ENCODE data around the gene HIPK3.
"Not testable (repeated sequence)": the region's sequence is repeated elsewhere in the genome, so short reads cannot be mapped to it uniquely, and the experiment has no call there.

HIPK3 gene

DNA sequence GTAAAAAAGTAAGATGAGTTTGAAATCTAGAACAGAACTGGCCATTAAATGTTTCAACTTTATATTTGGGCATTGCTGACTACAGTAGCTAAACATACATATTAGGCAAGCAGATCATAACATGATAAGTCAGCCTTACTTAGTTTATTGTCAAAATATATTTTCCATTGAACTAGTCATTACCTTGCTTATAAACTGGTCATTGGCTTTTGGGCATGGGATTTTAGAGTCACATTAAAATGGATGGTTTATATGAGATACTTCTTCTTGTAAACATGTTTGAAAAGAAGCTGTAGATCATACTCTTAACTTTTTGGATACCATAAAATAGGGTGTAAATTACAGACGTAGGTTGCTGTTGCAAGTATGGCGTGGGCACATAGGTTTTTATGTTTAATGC is 2.7 kb downstream of the HIPK3 start:
- no peak for DNase-seq

DNA sequence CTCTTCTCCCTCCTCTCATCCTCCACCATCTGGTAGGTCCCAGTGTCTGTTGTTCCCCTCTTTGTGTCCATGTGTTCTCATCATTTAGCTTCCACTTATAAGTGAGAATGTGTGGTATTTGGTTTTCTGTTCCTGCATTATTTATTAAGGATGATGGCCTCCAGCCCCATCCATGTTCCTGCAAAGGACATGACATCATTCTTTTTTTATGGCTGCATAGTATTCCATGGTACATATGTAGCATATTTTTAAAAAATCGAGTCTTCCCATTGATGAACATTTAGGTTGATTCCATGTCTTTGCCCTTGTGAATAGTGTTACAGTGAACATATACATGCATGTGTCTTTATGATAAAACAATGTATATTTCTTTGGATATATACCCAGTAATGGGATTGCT is 4.2 kb downstream of the HIPK3 start:
- DNase-seq, result not testable (repeated sequence)

DNA sequence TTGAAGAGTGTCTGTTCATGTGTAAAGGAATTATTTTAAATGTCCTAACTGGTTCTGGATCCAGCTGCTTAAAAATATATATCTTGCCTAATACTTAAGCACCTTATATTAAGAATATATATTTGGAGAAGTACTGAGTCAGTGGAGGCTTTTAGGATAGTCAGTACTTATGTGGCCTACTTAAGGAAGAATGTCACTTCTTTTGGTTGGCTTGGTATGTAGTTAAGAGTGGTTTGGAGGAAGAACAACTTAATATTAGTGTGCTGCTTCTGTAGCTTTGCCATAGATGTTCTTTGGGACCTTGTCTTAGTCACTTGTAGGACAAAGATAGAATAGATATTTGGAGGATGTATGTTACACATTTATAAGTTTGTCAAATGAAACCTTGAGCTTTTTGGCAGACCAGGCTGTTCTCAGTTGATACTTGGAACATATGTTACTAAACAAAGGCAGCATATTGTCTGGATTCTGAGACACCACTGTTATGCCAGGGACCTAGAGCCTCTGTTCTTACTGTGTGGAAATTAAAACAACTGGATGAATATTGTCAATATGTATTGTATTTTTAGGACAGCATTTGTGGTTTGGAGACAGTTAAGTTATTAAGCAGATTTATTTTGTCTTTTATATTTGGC is 4.9 kb downstream of the HIPK3 start:
- no peak for DNase-seq

DNA sequence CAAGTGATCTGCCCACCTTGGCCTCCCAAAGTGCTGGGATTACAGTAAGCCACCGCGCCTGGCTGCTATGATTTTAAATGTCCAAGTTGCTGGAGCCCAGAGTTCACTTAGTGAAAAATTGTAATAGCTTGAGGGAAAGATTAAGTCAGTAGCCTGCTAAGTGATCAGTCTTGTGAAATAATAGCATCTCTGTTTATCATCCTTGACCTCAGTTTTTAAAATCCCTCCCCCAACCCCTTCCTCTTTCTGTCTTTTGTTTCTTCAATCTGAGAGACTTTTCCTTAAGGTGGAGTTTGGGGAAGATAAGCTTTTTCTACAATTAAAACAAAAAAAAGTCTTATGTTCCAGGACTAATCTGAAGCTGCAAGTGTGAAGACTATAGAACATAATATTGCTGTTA is 6.4 kb downstream of the HIPK3 start:
- no peak for DNase-seq

DNA sequence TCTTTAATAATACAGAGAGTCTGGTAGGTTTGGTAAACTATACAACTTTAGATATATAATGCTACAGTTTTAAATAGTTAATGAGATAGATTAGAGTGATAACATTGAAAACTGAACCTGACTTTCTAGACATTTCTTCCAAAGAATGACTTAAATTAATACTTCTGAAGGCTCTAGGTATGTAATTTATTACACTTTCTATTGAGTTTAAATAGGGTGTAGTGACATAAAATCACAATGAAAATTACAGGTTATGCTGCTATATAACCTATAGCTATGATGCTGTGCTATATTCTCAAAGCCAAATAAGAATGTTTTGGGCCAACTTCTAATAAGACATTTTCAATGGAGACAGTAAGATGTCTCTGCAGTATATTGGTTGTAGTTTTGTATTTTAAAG is 7.7 kb downstream of the HIPK3 start:
- DNase-seq, result no peak

DNA sequence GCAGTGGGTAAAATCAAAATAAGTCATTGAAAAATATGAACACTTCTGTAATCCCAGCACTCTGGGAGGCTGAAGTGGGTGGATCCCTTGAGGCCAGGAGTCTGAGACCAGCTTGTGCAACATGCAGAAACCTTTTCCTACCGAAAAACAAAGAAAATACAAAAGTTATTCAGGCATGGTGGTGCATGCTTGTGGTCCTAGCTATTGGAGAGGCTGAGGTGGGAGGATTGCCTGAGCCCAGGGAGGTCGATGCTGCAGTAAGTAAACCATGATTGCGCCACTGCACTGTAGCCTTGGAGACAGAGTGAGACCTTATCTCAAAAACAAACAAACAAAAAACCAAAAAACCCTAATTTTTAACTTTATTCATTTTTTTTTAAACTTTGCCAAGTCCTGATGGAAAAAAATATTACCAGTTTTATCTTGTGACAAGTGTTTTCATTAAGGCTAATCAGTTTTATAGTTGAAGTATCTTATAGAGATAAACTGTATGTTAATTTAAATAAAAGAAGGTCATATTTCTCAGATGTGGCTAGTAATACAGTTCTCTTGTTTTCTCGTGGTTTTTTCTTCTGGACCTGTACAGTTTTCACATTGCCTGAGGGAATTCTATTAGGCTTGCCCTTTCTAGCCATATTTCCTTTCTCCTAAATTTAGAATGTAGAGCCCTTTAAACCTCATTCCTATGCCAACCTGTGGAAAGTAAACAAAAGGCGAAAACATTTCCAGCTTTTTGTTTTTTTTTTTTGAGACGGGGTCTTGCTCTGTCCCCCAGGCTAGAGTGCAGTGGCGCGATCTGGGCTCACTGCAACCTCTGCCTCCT is 9.4 kb downstream of the HIPK3 start:
- no peak for DNase-seq

DNA sequence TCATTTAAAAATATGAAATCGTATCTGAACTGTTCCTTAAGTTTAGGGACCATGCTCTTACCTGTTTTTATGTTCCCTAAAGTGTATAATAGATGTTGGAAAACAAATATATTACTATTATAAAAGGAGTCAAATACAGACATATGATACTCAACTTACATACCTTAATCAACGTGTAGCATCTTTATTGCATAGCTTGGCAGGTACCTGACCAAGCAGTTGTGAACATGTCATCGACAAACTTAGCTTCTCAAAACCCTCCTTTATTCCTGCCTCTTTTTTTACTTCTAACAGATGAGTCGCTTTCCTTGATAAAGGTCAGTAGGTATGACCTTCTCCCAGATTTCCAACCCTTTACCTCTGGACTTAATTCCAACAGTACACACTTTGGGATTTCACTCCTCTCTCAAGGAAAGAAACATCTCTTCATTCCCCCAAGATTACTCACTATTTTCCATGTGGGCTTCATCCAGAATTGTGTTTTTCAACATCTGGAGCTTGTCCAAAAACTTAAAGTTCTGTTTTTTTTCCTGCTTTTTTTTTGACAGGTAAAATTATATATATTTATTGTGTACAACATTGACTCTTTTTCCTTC is 11.9 kb downstream of the HIPK3 start:
- no peak for DNase-seq

DNA sequence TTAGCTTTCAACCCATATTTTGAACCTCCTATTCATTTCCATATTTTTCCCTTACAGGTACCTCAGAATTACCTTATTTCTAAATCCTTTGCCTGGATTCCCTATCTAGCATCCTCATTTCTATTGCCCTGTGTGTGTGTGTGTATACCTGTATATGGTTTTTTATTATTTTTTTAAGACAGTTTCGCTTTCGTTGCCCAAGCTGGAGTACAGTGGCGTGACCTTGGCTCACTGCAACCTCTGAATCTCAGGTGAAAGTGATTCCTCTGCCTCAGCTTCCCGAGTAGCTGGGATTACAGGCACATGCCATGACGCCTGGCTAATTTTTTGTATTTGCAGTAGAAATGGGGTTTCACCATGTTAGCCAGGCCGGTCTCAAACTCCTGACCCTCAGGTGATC is 12.6 kb downstream of the HIPK3 start:
- DNase-seq, result no peak

DNA sequence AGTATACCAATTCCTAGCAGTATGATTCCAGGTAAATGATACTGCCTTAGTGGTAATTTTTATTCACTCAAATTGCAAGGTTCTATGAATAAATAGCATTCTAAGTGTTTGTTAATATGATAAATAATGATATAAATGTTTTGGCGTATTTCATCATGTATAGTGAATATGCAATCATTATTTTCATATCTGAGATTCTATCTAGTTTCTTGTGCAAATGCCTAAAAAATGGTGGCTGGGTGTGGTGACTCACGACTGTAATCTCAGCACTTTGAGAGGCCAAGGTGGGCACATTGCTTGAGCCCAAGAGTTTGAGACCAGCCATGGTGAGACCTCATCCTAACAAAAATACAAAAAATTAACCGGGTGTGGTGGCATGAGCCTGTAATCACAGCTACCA is 13.9 kb downstream of the HIPK3 start:
- no peak for DNase-seq

DNA sequence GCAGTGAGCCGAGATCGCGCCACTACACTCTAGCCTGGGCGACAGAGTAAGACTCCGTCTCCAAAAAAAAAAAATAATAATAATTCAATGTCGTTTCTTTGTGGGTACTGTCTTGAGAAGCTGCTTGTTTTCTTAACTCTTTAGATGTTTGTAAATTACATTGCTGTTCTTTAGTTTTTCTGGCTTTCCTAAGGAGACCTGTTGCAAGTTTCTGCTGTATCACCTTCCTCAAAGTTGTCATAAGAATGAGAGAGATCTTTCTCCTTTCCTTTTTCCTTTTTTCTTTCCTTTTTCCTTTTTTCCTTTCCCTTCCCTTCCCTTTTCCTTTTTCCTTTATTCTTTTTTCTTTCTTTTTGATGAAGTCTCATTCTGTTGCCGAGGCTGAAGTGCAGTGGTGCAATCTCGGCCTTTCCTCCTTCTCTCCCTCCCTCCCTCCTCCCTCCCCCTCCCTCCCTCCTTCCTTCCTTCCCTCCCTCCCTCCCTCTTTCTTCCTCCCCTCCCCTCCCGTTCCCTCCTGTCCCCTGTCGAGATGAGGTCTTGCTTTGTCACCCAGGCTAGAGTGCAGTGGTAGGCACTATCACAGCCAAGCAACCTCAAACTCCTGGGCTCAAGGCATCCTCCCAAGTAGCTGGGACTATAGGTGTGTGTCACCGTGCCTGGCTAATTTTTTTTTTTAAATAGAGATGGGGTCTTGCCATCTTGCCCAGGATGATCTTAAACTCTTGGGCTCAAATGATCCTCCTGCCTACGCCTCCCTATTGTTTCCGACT is 15.3 kb downstream of the HIPK3 start:
- DNase-seq, result no peak

DNA sequence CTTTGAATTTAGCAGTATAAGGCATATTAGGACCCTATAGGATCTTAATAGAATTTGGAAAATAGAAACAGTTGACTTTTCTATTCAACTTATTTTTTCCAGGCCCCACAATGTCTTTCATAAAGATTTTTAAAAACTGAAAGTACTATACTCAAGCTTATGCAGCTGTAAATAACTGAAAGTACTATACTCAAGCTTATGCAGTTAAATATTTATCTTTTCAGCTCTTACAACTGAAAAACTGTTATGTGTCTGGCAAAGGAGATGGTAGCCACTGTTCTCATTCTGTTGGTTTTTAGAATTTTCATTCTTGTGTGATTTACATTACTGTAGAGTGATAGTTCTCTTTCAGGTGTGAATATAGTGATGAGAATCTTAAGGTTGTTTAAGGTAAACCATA is 16.5 kb downstream of the HIPK3 start:
- no peak for DNase-seq

DNA sequence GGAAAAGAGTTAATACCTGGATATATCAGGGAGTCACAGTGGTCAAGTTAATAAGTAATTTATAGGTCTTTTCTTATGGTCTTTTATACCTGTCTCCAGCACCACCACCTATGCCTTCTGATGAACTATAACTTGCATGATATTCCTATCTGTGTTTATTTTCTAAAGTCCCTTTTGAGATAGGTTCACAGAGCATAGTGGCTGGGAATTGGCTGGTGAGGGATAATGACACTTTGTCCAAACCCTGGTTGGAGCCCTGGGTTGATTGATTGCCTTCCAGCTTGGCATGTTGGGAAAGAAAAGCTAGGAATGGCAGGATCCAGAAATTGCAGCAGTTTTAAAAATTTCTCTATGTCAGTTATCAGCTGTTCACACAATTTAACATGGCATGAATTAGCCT is 23.2 kb downstream of the HIPK3 start:
- DNase-seq, result no peak

DNA sequence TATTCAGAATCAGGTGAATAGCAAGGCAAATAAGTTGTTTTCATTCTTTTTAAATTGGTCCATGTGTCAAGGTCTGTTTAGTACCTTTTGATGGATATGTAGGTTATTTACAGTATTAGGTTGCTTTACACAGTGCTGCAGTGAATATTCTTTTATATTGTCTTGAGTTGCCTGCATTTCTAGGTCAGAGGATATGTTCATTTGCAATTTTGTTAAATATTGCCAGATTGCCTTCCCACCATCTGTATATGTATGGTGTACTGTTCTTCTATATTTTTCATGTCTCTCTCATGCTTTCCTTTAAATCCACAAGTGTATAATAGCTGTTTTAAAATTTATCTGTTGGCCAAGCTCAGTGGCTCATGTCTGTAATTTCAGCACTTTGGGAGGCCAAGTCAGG is 24.6 kb downstream of the HIPK3 start:
- DNase-seq, result no peak

DNA sequence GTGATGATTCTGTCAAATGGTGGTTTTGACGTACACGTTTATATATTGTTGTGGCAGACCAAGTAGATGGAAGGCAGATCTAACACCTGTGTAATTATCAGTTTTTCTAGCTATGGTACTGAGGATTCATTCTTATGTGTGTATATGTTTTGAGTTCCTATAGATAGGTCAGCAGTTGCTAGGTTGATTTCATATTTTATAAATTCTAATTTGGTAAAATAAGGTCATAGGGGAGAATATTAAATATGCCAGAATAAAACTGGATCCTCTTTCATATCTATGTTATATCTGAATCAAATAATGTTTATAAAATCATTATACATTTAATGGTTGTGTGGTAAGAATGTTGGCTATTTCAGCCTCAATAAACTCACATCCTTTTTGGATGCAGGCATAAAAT is 27.6 kb downstream of the HIPK3 start:
- DNase-seq, result no peak

DNA sequence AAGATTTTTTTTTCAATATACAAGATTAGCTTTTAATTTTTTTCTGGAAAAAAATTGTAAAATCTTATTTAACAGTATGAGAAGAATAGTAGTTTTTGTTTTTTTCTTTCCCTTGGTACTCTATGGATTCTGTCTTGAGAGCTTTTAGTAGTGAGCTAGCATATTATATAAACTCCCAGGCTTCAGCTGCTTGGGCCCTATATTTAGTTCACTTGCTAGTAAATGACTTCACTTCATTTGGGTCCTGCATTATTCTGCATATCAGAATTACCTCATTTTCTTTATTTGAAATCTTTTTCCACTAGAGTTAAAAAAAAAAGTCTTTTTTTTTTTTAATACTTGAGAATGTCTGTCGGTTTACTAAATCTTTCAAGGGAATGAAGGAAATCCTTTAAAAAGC is 33.1 kb downstream of the HIPK3 start:
- no peak for DNase-seq

DNA sequence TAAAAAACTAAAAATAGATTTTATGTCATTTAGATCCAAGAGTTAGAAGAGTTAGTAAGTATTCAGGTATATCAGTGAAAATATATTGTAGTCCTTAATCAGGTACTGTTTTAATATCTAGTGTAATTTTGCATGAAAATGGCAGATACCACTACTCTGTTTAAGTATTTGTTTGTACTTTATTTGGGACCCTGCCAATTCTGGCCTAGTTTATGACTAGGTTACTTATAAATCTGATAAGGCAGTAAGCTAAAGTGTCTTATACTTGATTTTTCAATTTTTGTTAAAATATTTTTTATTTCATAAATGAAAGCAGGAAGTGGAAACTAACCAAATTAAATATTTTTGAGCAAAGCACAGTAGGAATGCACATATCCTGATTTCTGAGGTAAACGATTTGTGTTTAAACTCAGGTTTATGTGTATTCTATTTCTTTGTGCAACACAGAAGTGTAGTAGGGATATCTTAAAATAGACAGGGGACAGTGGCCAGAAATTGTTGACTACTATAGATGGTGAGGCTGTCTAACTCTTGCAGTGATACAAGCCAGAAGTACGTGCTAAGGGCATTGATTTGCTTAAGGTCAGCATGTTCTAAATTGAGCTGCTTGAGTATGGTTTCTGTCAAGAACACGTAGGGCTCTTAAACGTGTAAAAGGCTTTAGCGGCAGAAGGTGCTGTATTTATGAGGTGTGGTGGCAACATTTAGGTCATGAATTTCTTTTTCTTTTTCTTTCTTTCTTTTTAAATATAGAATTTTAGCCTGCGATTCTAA is 34.0 kb downstream of the HIPK3 start:
- DNase-seq, result no peak

DNA sequence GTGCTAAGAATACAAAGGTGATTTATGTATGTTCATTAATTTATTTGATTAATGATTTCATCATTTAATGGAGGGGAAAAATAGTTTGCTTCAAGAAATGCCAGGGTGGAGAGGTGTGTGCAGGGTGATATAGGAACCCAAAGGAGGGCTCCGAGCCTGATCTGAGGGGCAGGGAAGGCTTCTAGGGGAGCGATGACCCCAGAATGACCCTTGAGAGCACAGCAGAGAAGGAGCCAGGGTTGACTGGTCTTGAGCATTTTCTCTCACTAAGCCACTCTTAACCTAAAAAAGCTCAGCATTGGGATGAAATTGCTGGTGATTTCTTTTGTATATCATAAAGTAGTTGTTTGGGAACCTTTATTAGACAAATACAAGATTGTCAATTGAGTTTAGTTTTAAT is 35.1 kb downstream of the HIPK3 start:
- DNase-seq, result no peak

DNA sequence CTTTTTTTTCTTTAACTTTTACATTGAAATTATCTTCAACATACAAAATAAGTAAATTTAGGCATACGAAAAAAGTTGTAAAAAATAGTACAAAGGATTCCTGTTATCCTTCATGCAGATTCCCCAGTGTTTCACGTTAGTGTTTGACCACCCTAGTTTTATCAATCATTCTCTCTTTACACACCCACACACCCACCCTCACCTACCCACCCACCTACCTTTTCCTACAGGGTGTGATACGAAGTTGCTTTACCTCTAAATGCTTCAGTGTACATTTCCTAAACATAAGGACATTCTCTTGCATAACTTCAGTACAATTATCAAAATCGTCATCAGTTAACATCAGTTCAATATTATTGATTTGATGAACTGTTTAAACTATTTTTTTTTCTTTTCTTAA is 37.0 kb downstream of the HIPK3 start:
- DNase-seq, result no peak

DNA sequence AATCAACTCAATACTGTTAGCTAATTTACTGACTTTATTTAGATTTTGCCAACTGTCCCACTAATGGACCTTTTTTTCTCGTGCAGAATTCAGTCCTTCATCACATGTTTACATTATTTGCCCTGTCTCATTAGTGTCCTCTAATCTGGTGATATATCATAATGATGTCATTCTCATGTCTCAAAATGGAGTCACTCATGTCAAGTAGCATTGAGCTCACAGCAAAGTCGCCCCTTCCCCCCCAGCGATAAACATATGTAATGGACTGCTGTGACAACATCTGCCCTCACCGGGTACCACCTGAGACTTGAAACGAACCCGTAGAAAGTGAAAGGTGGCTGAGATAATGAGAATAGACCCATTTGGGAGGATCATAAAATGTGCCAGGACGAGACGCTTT is 37.6 kb downstream of the HIPK3 start:
- DNase-seq, result no peak

DNA sequence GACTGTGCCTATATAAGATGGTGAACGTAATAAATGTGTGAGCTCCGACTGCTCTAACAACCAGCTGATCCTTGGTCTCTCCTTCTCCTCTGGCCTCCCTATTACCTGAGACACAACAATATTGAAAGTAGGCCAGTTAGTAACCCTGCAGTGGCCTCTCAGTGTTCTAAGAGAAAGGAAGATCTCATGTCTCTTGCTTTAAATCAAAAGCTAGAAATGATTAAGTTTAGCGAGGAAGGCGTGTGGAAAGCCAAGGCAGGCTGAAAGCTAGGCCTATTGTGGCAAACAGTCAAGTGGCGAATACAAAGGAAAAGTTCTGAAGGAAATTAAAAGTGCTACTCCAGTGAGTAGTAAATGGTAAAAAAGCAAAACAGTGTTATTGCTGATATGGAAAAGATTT is 39.5 kb downstream of the HIPK3 start:
- DNase-seq, result no peak

DNA sequence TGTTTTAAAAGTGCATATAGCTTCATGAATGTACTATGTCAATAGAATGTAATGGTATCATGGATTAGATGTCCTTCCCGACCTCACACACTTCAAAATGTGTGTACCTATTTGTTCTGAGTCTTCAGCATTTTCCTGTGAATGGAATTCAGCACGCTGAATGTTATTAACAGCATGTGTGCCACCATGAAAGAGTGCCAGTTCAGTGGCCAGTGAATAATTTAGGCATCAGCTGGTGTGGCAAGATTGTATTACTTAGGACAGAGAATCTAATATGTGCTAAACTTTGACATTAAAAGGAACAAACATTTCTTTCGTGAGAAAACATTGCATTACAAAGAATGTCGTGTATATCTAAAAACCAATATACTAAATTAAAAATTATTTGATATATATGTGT is 46.4 kb downstream of the HIPK3 start:
- DNase-seq, result no peak

DNA sequence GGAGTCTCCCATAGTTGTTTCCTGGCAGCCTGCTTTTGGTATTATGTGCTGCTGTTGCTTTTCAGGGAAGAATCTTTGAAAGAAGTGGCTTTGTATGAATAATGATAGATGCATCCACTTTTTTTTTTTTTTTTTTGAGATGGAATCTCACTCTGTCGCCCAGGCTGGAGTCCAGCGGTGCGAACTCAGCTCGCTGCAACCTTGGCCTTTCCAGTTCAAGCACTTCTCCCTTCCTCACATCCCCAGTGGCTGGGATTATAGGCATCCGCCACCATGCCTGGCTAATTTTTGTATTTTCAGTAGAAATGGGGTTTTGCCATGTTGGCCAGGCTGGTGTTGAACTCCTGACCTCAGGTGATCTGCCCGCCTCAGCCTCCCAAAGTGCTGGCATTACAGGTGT is 49.6 kb downstream of the HIPK3 start:
- DNase-seq, result not testable (repeated sequence)

DNA sequence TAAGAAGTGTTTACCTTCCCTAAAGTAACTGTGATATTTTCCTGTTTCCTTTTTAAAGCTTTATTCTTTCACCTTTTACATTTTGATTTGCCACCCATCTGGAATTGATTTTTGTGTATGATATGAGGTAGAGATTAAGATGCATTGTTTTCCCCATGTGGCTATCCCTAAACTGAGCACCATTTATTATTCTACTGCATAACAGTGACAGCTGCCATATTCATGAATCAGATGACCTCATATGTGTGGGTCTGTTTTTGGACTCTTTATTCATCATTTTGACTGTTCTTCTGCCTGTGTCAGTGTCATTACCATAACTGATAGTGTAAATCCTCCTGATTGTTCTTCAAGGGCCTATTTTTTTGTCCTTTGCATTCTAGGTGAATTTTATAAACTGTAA is 50.8 kb downstream of the HIPK3 start:
- no peak for DNase-seq
